HG03045 (cell line): ENCODE results near the gene PLA2G6.

Experiments
- ATAC-seq: cut with Tn5 transposase; IDR thresholded peaks from one replicate; pipeline ENCODE4 v1.9.1; 2021; ENCODE audit warnings: mild to moderate bottlenecking, moderate library complexity; ENCODE audit not compliant: unreplicated experiment

PLA2G6 gene

GRCh38 chr22:38112381-38112780 lies 69.2 kb downstream of the PLA2G6 start:
- no peak for ATAC-seq

GRCh38 chr22:38111925-38112355 lies 69.7 kb downstream of the PLA2G6 start:
- no peak for ATAC-seq

- ATAC-seq: no peak
Observed at GRCh38 chr22:38110863-38111852, 70.5 kb downstream of the PLA2G6 start.

GRCh38 chr22:38110008-38110862 lies 71.4 kb downstream of the PLA2G6 start, which contains the start of gene BAIAP2L2:
TSS of gene BAIAP2L2 (minus strand) at chr22:38110684. CDS start at chr22:38110525, 159 bp downstream.
- no peak for ATAC-seq

- ATAC-seq: no peak
Observed at GRCh38 chr22:38109371-38110001, 72.1 kb downstream of the PLA2G6 start.

- no peak for ATAC-seq
Observed at GRCh38 chr22:38108561-38109319, 72.9 kb downstream of the PLA2G6 start.

GRCh38 chr22:38107692-38108515 lies 73.7 kb downstream of the PLA2G6 start:
- ATAC-seq: no peak

GRCh38 chr22:38106814-38107578 lies 74.6 kb downstream of the PLA2G6 start:
- ATAC-seq: no peak

GRCh38 chr22:38104084-38104483 lies 77.5 kb downstream of the PLA2G6 start:
- ATAC-seq: no peak

GRCh38 chr22:38103641-38104040 lies 78.0 kb downstream of the PLA2G6 start:
- no peak for ATAC-seq

GRCh38 chr22:38098410-38099249 lies 83.0 kb downstream of the PLA2G6 start:
- ATAC-seq: no peak

- no peak for ATAC-seq
Observed at GRCh38 chr22:38097557-38098409, 83.8 kb downstream of the PLA2G6 start.

- no peak for ATAC-seq
Observed at GRCh38 chr22:38097058-38097457, 84.6 kb downstream of the PLA2G6 start.

- ATAC-seq: no peak
Observed at GRCh38 chr22:38089474-38089851, 92.2 kb downstream of the PLA2G6 start.

GRCh38 chr22:38088629-38089473 lies 92.8 kb downstream of the PLA2G6 start:
- no peak for ATAC-seq

GRCh38 chr22:38087855-38088254 lies 93.8 kb downstream of the PLA2G6 start:
- no peak for ATAC-seq
